Fibroblast of the aortic adventitia (primary cell): ENCODE data around the gene ARPC2. TPM values are rescaled to one million over a fixed set of nuclear protein-coding genes. Genes with fewer than 3 reads are reported as not detected.

ENCODE experiments used
- DNase-seq: peaks from one replicate; pipeline ENCODE4 v3.0.0-alpha.2; 2010; ENCODE audit warnings: low read depth
- H3K4me3 ChIP-seq: 2 replicates; pipeline ENCODE4 v1.5.1; 2011; ENCODE audit warnings: low read depth, mild to moderate bottlenecking, control low read depth, low read length, moderate library complexity
- total RNA-seq: library from RNA; depleted of rRNA; stranded (reverse); fragments of >200 nt; gene quantifications from 2 replicates; pipeline ENCODE4 v1.2.3, GENCODE V29; 2012; ENCODE audit warnings: low replicate concordance
- TF ChIP-seq, protein P1 (sequence below): IDR thresholded peaks from 2 replicates; pipeline ENCODE4 v1.5.1; 2011; ENCODE audit warnings: mild to moderate bottlenecking, low read length, control low read depth, inconsistent platforms; ENCODE audit not compliant: insufficient read depth

The ARPC2 gene
- total RNA-seq, 1 donor = 368 TPM

DNA sequence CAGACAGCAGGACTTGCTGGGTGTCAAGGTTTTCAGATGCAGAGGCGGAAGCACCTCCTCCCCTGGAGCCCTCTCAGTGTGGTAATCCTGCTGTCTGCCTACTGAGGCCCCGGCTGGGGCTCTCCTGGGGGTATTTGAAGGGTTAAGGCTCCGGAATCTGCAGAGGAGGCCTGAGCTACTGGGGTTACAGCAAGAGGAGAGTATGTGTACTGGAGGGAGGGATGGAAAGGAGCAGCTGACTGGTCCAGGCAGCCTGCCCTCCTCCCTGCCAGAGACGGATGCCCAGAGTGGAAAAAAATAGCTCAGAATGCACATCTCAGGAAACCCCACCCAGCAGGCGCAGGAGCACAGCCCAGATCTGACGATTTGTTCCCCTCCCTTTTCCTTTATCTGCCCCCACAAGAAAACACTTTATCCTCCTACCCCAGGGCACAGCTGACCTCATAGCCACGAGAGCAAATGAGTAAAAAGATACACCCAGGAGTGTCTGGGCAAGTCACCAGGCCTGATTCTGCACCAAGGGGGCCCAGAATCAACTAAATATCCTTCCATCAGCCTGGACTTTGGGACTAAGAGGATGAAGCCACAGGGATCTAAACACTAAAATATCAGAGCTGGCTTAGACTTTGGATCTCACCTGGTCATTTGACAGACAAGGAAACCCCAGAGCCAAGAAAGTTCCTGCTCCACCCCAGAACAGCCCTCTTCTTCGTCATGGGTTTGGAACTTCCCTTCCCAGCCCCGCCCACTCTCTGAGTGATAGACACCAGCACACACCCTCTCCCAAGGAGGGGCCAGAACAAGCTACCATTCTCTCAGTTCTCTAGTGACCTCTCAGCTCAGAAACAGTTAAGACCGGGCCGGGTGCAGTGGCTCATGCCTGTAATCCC lies 69.8 kb downstream of the ARPC2 start:
- DNase-seq = peak; percentile 99
- TF ChIP-seq, protein P1, sequence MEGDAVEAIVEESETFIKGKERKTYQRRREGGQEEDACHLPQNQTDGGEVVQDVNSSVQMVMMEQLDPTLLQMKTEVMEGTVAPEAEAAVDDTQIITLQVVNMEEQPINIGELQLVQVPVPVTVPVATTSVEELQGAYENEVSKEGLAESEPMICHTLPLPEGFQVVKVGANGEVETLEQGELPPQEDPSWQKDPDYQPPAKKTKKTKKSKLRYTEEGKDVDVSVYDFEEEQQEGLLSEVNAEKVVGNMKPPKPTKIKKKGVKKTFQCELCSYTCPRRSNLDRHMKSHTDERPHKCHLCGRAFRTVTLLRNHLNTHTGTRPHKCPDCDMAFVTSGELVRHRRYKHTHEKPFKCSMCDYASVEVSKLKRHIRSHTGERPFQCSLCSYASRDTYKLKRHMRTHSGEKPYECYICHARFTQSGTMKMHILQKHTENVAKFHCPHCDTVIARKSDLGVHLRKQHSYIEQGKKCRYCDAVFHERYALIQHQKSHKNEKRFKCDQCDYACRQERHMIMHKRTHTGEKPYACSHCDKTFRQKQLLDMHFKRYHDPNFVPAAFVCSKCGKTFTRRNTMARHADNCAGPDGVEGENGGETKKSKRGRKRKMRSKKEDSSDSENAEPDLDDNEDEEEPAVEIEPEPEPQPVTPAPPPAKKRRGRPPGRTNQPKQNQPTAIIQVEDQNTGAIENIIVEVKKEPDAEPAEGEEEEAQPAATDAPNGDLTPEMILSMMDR = no peak
- peak overlapping the region; percentile 74 for H3K4me3 ChIP-seq

DNA sequence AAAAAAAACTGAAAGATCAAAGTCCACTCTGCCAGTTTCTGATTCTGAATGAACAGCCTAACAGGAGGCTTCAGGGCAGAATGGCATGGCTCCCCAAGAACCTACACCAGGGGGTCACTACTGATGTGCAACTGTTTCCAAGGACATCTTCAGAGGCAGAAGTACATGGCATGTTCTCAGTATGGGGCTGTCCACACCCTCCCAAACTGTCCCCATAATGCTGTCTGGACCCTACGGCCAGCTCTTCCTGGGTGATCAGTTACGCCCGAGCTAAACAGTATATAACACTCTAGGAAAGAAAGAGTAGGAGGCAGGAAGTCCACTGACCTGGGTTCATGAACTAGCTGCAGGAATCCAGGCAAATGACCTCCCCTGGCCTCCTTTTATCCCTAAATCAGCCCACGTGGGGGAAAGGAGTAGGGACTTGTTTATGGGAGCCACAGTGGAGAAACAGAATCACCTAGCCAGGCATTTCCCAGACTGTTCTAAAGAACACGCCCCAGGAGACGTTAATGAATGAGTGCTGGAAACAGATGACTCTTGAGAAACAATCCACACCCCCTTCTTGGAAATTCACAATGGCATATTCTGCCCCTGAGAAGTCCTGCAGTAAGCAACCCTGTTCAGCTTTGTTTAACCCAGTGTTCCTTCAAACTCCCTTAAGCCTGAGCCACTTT lies 72.8 kb downstream of the ARPC2 start:
- peak; percentile 76 for DNase-seq
- TF ChIP-seq, protein P1 = no peak
- H3K4me3 ChIP-seq = peak overlapping the region; percentile 93

DNA sequence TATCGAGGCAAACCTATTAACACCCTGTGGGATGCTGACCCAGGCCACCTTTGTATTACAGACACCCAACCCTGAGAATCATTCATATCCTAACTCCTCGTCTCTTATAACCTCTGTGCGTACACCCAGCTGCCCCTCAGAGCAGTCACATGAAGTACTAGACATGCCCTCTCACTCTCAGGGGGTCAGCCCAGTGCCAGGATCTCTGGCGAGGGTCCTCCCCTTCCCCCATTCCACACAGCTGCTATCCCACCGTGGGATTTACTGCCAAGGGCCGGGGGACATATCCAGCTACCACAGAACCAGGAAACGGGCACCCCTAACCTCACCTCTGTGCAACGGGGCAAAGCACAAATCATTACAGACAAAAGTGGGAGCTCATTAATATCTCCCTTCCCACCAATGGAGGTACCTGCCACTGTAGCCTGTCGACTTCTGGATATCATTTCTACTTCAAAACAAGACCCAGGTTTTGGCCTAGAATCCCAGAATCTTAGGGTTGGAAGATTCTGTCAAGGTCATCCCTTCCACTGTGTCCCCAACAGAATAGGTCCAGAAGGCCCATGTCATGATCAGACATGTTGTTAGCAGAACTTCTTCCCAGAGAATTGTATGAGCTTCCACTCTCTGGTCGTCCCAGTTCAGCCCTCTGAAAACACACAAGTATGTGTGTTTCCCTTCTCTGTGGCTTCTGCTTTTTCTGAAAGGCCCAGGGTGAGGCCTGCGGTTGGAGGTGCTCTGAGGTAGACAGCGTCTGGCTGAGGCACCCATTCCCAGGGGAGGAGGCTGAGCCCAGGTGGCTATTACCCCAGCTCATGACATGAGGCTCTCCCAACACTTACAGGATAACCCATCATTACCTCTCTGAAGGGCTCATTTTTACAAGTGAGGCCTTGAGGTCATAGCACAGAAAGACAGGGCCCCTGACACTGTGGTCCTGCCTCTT lies 73.6 kb downstream of the ARPC2 start:
- H3K4me3 ChIP-seq = peak overlapping the region; percentile 93
- TF ChIP-seq, protein P1 = no peak
- no peak for DNase-seq

DNA sequence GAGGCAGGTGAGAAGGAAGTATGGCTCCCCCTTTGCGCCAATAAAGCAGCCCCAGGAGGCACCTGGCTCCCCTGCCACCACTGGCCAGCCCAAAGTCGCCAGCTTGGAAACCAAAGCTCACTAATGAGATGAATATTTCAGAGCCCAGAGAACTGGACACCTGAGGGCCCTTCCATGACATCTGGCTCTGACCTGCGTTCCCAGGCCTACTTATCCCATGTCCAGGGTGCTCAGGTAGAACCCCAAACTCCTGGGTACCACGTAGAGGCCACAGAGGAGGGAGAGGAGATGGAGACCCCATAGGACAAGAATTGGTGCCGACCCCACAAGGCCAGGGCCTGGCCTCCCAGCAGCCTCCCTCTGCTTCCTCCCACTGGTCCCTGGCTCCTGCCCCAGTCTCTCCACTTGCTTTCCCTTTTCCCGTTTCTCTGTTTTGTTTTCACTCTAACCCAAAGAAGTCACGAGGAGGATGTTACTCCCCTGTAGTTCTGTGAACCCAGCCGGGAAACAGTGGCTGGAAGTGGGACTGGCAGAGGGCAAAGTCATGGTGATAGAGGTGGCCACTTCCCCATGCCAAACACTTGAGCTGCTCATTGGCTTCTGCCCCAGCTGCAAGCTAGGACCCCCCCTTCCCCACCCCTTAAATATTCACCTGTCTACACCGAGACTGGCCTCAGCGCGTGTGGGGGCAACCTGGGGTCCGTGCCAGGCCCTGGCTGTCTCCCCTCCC lies 74.5 kb downstream of the ARPC2 start:
- DNase-seq = peak; percentile 39
- H3K4me3 ChIP-seq = peak overlapping the region; percentile 93
- TF ChIP-seq, protein P1 = no peak

DNA sequence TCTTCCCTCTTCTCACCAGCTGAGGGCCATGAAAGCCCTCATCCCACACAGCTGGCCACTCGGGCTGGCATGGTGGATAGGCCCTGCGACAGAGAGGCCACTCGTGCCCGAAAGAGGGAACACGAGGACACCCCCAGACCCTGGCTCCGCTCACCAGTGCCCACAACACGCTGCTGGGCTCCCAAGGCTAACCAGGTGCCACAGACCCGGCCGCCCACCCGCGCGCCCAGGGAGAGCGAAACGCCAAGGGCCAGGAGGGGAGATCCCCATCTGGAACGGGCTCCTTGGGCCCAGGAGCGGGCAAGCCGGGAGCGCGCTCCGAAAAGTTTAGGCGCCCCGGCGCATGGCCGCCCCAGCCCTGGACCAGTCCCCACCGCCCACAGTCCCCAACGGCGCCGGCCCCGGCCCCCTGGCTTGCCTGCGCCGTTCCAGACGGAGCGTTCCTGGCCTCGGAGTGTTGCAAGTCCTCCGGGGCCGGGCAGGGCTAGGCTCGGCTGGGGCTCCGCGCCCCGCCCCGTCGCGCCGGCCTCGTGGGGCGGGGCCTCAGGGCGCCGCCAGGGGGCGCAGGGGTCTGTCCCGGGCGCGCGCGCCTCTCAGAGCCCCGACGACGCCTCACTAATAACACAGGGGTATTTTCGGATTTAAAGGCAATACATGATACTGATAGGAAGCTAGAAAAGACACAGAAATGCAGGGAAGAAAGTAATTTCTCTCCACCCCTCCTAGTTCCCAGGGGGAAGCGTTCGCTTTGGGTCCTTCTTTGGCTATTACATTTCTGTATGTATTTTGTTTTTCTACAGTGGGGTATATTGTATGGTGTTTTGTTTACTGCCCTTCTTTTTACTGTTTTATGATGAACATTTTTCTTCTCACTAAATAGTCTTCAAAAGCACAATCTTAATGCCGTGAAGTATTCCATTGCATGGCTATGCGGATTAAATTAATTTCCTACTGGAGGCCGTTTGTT lies 75.3 kb downstream of the ARPC2 start, which contains the start of gene TMBIM1:
Gene TMBIM1 (minus strand): TSS at position 456 of the 967 bp plus-strand sequence. CDS start 10,362 bp downstream, outside the sequence.
- DNase-seq = peak; percentile 66
- H3K4me3 ChIP-seq = peak within 1 kb of the TSS; percentile 93
- TF ChIP-seq, protein P1 = peak; percentile 53
